K562 (cell line): ENCODE results near the gene PIK3R5. TPM values are rescaled to one million over a fixed set of nuclear protein-coding genes. Genes with fewer than 3 reads are reported as not detected.

Source experiments
- ATAC-seq: fragments of 200-7000 bp; cut with Tn5 transposase; 3 replicates; pipeline ENCODE4 v1.9.1; 2020; ENCODE audit warnings: moderate library complexity
- BruUV-seq: library from RNA; stranded (reverse); fragments of 400-500 nt; replicated peaks from 2 replicates; lab custom pipeline; 2021; lab: Mats Ljungman, UMichigan
- CTCF ChIA-PET: fragments of 300-600 bp; formaldehyde crosslinking; extraction: SDS; loops from one replicate; lab custom pipeline; 2021; ENCODE audit warnings: low intra/inter-chr PET ratio; lab: Yijun Ruan, JAX
- POLR2A ChIA-PET: fragments of 300-600, 350-650 bp; sonication (Branson Sonifier 250); formaldehyde crosslinking; extraction: SDS; loops from one replicate; lab custom pipeline; 2021; ENCODE audit warnings: antibody characterized with exemption, inconsistent platforms; lab: Yijun Ruan, JAX
- DNase-seq, 4 experiments: peaks; one replicate each; pipeline versions ENCODE4 v3.0.0 to v3.0.0-alpha.2; 2011 to 2018; ENCODE audit warnings: low spot score in 3 of 4, mixed read lengths in 3 of 4; ENCODE audit errors: extremely low read depth in 1 of 4
- FAIRE-seq: peaks from 2 replicates; lab custom pipeline; 2011; peaks lifted over from hg19 to GRCh38; lab: Jason Lieb, UNC
- H2AFZ ChIP-seq: 2 replicates; pipeline ENCODE4 v1.6.0; 2011; ENCODE audit warnings: low read depth, low read length, control low read depth, inconsistent platforms
- H3K27ac ChIP-seq: fragments of 200-600 bp; 3 replicates; pipeline ENCODE4 v1.8.0; 2011; ENCODE audit warnings: low read depth, mild to moderate bottlenecking, control low read depth, inconsistent platforms, low read length, moderate library complexity, mixed read lengths; ENCODE audit errors: extremely low read depth
- H3K27me3 ChIP-seq, 2 experiments: fragments of 300-600 bp in 1 of 2; 2 replicates in 1 of 2; 3 replicates in 1 of 2; pipeline versions ENCODE4 v1.6.0 to v1.8.0; 2011; ENCODE audit warnings: inconsistent platforms in 2 of 2, low read length in 2 of 2, mild to moderate bottlenecking in 1 of 2, mixed read lengths in 1 of 2, moderate library complexity in 1 of 2; ENCODE audit not compliant: control insufficient read depth in 2 of 2, insufficient read depth in 2 of 2
- H3K36me3 ChIP-seq: fragments of 300-600 bp; 3 replicates; pipeline ENCODE4 v1.8.0; 2011; ENCODE audit warnings: mild to moderate bottlenecking, low read length, inconsistent platforms; ENCODE audit not compliant: control insufficient read depth, insufficient read depth
- H3K4me1 ChIP-seq, 2 experiments: fragments of 200-600 bp in 1 of 2; replicated peaks in 1 of 2; 2 replicates in 1 of 2; 3 replicates in 1 of 2; pipeline versions ENCODE4 v1.5.1 to v1.8.0; 2011; ENCODE audit warnings: inconsistent platforms in 2 of 2, low read length in 2 of 2, mild to moderate bottlenecking in 1 of 2, mixed read lengths in 1 of 2, moderate library complexity in 1 of 2; ENCODE audit not compliant: control insufficient read depth in 2 of 2, insufficient read depth in 2 of 2
- H3K4me2 ChIP-seq: 2 replicates; pipeline ENCODE4 v1.6.1; 2011; ENCODE audit warnings: low read length, control low read depth, inconsistent platforms, mixed read lengths; ENCODE audit not compliant: insufficient read depth
- H3K4me3 ChIP-seq: fragments of 200-600 bp; sonication (generic), shearing (Covaris generic); 2 replicates; pipeline ENCODE4 v1.5.1; 2016; ENCODE audit warnings: control low read depth, inconsistent platforms
- H3K79me2 ChIP-seq: fragments of 200-600 bp; 3 replicates; pipeline ENCODE4 v1.8.0; 2011; ENCODE audit warnings: low read length, inconsistent platforms; ENCODE audit not compliant: control insufficient read depth, insufficient read depth
- H3K9ac ChIP-seq, 2 experiments: 2 replicates each; pipeline versions ENCODE4 v1.6.0 to v1.6.1; 2011; ENCODE audit warnings: low read depth in 2 of 2, low read length in 2 of 2, control low read depth in 1 of 2, inconsistent platforms in 1 of 2, mild to moderate bottlenecking in 1 of 2, mixed read lengths in 1 of 2; ENCODE audit not compliant: insufficient read depth in 1 of 2
- H3K9me1 ChIP-seq: one replicate; pipeline ENCODE4 v1.6.0; 2011; ENCODE audit warnings: inconsistent platforms, mild to moderate bottlenecking, low read length, moderate library complexity; ENCODE audit not compliant: control insufficient read depth, insufficient read depth
- H3K9me3 ChIP-seq: replicated peaks from 2 replicates; pipeline ENCODE4 v1.5.1; 2011; ENCODE audit warnings: low read depth, low read length, inconsistent platforms; ENCODE audit not compliant: control insufficient read depth, insufficient read depth
- H4K20me1 ChIP-seq: replicated peaks from 2 replicates; pipeline ENCODE4 v1.6.1; 2011; ENCODE audit warnings: low read length, inconsistent platforms, mixed read lengths; ENCODE audit not compliant: control insufficient read depth, insufficient read depth
- ATF1 ChIP-seq, 2 experiments: fragments of 450-650 bp in 1 of 2; IDR thresholded peaks; 2 replicates each; pipeline ENCODE4 v1.6.1; 2016; ENCODE audit warnings: missing compliant biosample characterization in 1 of 2, missing genetic modification characterization in 1 of 2
- BCOR ChIP-seq: fragments of 450-650 bp; IDR thresholded peaks from 2 replicates; pipeline ENCODE4 v1.6.1; 2016
- RFX5 ChIP-seq: IDR thresholded peaks from 2 replicates; pipeline ENCODE4 v1.6.1; 2011; ENCODE audit warnings: low read depth, mild to moderate bottlenecking, improper control_type of control experiment, low read length
- ZC3H4 ChIP-seq: sonication (generic); formaldehyde crosslinking; IDR thresholded peaks from 2 replicates; pipeline ENCODE4 v1.9.0; 2021; ENCODE audit warnings: missing genetic modification reagents, borderline replicate concordance
- ZFPM2 ChIP-seq: fragments of 250-450 bp; sonication (Bioruptor Pico); IDR thresholded peaks from 2 replicates; pipeline ENCODE4 v1.5.1; 2022; ENCODE audit warnings: mild to moderate bottlenecking
- ZNF408 ChIP-seq: fragments of 250-450 bp; sonication (Bioruptor Pico); IDR thresholded peaks from 2 replicates; pipeline ENCODE4 v1.4.0; 2020; ENCODE audit warnings: low read depth, mild to moderate bottlenecking, moderate library complexity
- WGBS: fragments of 100-300 bp; shearing (Covaris generic); methylation state at CpG from one replicate; pipeline ENCODE4 v1.1.6; 2016; ENCODE audit warnings: low coverage, mixed read lengths; ENCODE audit not compliant: insufficient coverage; ENCODE audit errors: missing lambda C conversion rate; 5-methylcytosine and 5-hydroxymethylcytosine counted together
- in situ Hi-C: fragments of 300-500 bp; cut with MboI; formaldehyde crosslinking; loops from 4 replicates; pipeline ENCODE4 v1.15.0; 2018; ENCODE audit warnings: inconsistent platforms, mixed read lengths
- intact Hi-C: fragments of 100-400 bp; cut with micrococcal nuclease; formaldehyde crosslinking; loops from 2 replicates; pipeline ENCODE4 v1.14.2; 2022
- polyA plus RNA-seq, 8 experiments: library from polyadenylated mRNA; depleted of rRNA in 4 of 8; stranded (reverse) in 5 of 8; unstranded in 3 of 8; fragments of >200 nt; fragmentation: Nextera tagmentation in 2 of 8; fragmentation: Illumina TruSeq in 1 of 8; extraction: Ambion mirVana in 2 of 8; extraction: Trizol in 1 of 8; gene quantifications; 2 replicates each; pipeline versions ENCODE4 v1.2.1 to v1.2.3, GENCODE V29; 2011 to 2014; ENCODE audit warnings: inconsistent platforms in 1 of 8, missing spikeins in 1 of 8
- total RNA-seq, 7 experiments: library from RNA; depleted of rRNA in 6 of 7; stranded (reverse); fragments of >200 nt in 6 of 7; fragmentation: Illumina TruSeq in 2 of 7; extraction: Trizol in 2 of 7; gene quantifications; 2 replicates each; pipeline versions ENCODE4 v1.2.1 to v1.2.3, GENCODE V29; 2011 to 2021; ENCODE audit warnings: low replicate concordance in 1 of 7
- TF ChIP-seq, protein P1 (sequence below): fragments of 150-350 bp; conservative IDR thresholded peaks from 2 replicates; pipeline ENCODE4 v1.6.1; 2014; ENCODE audit warnings: low read length
- TF ChIP-seq, protein P2 (sequence below): fragments of 250-450 bp; sonication (Bioruptor Pico); IDR thresholded peaks from 2 replicates; pipeline ENCODE4 v1.5.0; 2022; ENCODE audit warnings: mild to moderate bottlenecking

PIK3R5 gene
- total and polyA plus RNA-seq, 9 of the 15 experiments (the other 6 are each of a cell fraction or from before 2014, with no cell fraction given) = 0.01 to 0.38 TPM; not detected in 7

DNA sequence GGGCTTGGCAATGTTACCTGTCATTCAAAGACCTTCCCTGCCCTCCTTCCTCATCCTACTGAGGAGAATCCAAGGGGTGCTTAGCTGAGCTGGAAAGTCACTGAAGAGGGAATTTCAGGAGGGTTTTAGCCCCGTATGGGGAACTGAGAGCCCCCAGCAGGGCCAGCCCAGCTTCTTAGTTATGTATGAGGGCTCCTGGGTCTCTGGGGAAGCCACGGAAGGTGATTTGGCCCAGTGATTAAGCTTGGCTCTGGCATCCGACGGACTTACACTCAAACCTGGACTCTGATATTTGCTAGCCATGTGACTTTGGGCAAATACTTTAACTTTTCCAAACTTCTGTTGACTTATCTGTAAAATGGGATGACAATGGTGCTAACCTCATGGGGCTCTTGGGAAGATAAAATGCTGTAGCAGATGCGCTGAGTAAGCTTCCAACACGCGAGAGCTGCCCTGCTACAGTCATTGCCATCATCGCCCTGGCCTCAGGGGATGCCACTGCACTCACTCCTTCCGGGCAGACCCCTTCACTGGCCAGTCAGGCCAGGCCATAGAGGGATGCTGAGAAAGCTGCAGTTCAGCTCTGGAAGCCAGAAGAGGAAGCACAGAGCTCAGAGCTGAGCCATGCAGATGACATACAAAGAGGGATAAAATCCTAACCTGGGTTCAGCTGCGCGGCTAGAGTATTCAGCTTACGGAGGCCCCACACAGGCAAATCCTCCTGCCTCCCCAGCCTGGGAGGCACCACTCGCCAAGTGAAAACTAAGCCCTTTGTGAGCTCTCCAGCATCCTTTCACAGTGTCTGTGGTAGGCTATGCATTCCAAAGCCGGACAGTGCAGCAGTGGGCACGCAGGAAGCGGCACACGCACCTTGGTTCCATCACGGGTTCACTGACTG lies 53.2 kb downstream of the PIK3R5 start:
- ATAC-seq = no peak
- no peaks in the 10 kb centered on the region for H4K20me1 ChIP-seq
- POLR2A ChIA-PET = interaction anchor here (0.6 kb wide), 1 partner anchor 378 kb away, joined by 3 read pairs; no protein-coding TSS in a partner anchor
- TF ChIP-seq ZNF408 (CRISPR knock-in tag) (no peak), RFX5 (no peak), ZFPM2 (CRISPR knock-in tag) (no peak), ZC3H4 (no peak), ATF1 (CRISPR knock-in tag; IDR thresholded peaks at IDR 0.05) (no peak), ATF1 (tag; IDR thresholded peaks at IDR 0.05) (no peak), BCOR (no peak)
- TF ChIP-seq, protein P1, sequence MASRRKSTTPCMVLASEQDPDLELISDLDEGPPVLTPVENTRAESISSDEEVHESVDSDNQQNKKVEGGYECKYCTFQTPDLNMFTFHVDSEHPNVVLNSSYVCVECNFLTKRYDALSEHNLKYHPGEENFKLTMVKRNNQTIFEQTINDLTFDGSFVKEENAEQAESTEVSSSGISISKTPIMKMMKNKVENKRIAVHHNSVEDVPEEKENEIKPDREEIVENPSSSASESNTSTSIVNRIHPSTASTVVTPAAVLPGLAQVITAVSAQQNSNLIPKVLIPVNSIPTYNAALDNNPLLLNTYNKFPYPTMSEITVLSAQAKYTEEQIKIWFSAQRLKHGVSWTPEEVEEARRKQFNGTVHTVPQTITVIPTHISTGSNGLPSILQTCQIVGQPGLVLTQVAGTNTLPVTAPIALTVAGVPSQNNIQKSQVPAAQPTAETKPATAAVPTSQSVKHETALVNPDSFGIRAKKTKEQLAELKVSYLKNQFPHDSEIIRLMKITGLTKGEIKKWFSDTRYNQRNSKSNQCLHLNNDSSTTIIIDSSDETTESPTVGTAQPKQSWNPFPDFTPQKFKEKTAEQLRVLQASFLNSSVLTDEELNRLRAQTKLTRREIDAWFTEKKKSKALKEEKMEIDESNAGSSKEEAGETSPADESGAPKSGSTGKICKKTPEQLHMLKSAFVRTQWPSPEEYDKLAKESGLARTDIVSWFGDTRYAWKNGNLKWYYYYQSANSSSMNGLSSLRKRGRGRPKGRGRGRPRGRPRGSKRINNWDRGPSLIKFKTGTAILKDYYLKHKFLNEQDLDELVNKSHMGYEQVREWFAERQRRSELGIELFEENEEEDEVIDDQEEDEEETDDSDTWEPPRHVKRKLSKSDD = no peak
- TF ChIP-seq, protein P2, sequence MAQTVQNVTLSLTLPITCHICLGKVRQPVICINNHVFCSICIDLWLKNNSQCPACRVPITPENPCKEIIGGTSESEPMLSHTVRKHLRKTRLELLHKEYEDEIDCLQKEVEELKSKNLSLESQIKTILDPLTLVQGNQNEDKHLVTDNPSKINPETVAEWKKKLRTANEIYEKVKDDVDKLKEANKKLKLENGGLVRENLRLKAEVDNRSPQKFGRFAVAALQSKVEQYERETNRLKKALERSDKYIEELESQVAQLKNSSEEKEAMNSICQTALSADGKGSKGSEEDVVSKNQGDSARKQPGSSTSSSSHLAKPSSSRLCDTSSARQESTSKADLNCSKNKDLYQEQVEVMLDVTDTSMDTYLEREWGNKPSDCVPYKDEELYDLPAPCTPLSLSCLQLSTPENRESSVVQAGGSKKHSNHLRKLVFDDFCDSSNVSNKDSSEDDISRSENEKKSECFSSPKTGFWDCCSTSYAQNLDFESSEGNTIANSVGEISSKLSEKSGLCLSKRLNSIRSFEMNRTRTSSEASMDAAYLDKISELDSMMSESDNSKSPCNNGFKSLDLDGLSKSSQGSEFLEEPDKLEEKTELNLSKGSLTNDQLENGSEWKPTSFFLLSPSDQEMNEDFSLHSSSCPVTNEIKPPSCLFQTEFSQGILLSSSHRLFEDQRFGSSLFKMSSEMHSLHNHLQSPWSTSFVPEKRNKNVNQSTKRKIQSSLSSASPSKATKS (CRISPR knock-in tag) = no peak
- TF ChIP-seq, all 486 proteins: peak for 0
- intact Hi-C loops (no loop called here), in situ Hi-C loops (no loop called here)
- Histone ChIP-seq H3K4me2 (no peak overlapping the region), H3K36me3 (no peaks in the 10 kb centered on the region), H3K79me2 (no peaks in the 10 kb centered on the region), H3K27ac (no peak overlapping the region), H3K4me3 (no peak overlapping the region), H3K9ac (no peak overlapping the region), H3K27me3 (peaks cover 0 to 51% of the 10 kb centered on the region in 2 experiments; a peak in 3 of 5 replicates), H3K9me1 (no peaks in the 10 kb centered on the region), H3K9me3 (no peaks in the 10 kb centered on the region), H3K4me1 (no peaks in the 10 kb centered on the region), H2AFZ (no peak overlapping the region)
- DNase-seq (no peak), FAIRE-seq (no peak)
- WGBS = 2% methylated on average over 16 of the region's 18 CpGs
- BruUV-seq = no TSS peak
- CTCF ChIA-PET = no interaction called here
